A673 (cell line): ENCODE results near the gene ALOXE3. TPM values are rescaled to one million over a fixed set of nuclear protein-coding genes. Genes with fewer than 3 reads are reported as not detected.

Experiments used
- BruUV-seq: library from RNA; stranded (reverse); fragments of 400-500 nt; replicated peaks from 2 replicates; lab custom pipeline; 2021; lab: Mats Ljungman, UMichigan
- CTCF ChIA-PET: fragments of 300-600 bp; sonication (Branson Sonifier 250); formaldehyde crosslinking; loops from one replicate; lab custom pipeline; 2022; ENCODE audit warnings: antibody characterized with exemption; lab: Charles Lee
- POLR2A ChIA-PET: fragments of 300-600 bp; sonication (Branson Sonifier 250); formaldehyde crosslinking; loops from one replicate; lab custom pipeline; 2022; ENCODE audit warnings: antibody characterized with exemption; ENCODE audit not compliant: low non-redundant PET; lab: Charles Lee
- DNase-seq: peaks from one replicate; pipeline ENCODE4 v3.0.0-alpha.2; 2015; ENCODE audit warnings: low spot score
- H3K27ac ChIP-seq: fragments of 200-600 bp; sonication (generic); 2 replicates; pipeline ENCODE4 v1.5.1; 2016; ENCODE audit warnings: mixed run types, low read depth, mild to moderate bottlenecking, mixed read lengths, antibody characterized with exemption, low read length; ENCODE audit not compliant: poor library complexity, severe bottlenecking
- H3K27me3 ChIP-seq: fragments of 200-600 bp; sonication (generic); replicated peaks from 2 replicates; pipeline ENCODE4 v1.6.1; 2017; ENCODE audit warnings: mixed run types, low read depth, mild to moderate bottlenecking, mixed read lengths, antibody characterized with exemption, low read length; ENCODE audit not compliant: insufficient read depth, poor library complexity
- H3K36me3 ChIP-seq: fragments of 200-600 bp; sonication (generic); 2 replicates; pipeline ENCODE4 v1.6.1; 2016; ENCODE audit warnings: mixed run types, mild to moderate bottlenecking, mixed read lengths, antibody characterized with exemption, low read length; ENCODE audit not compliant: insufficient read depth, poor library complexity, severe bottlenecking
- H3K4me1 ChIP-seq: fragments of 200-600 bp; sonication (generic); 2 replicates; pipeline ENCODE4 v1.6.1; 2017; ENCODE audit warnings: mixed run types, mild to moderate bottlenecking, mixed read lengths, antibody characterized with exemption, low read length; ENCODE audit not compliant: insufficient read depth, poor library complexity, severe bottlenecking
- H3K4me3 ChIP-seq: fragments of 200-600 bp; sonication (generic); 2 replicates; pipeline ENCODE4 v1.5.1; 2016; ENCODE audit warnings: low read depth, mixed run types, mild to moderate bottlenecking, mixed read lengths, low read length; ENCODE audit not compliant: poor library complexity, severe bottlenecking
- H3K9me3 ChIP-seq: fragments of 200-600 bp; sonication (generic); 2 replicates; pipeline ENCODE4 v1.6.1; 2016; ENCODE audit warnings: mixed run types, low read depth, mild to moderate bottlenecking, mixed read lengths, antibody characterized with exemption, low read length; ENCODE audit not compliant: poor library complexity, severe bottlenecking
- EZH2 ChIP-seq: fragments of 200-600 bp; sonication (generic); IDR thresholded peaks from 2 replicates; pipeline ENCODE4 v1.6.1; 2017; ENCODE audit warnings: borderline replicate concordance, low read depth, mild to moderate bottlenecking, mixed read lengths, antibody characterized with exemption, low read length; ENCODE audit not compliant: poor library complexity, severe bottlenecking
- intact Hi-C: fragments of 100-400 bp; cut with micrococcal nuclease; formaldehyde crosslinking; loops from one replicate; pipeline ENCODE4 v1.10.0; 2022; ENCODE audit not compliant: unreplicated experiment
- total RNA-seq: library from RNA; stranded (reverse); gene quantifications from 2 replicates; pipeline ENCODE4 v1.2.3, GENCODE V29; 2021
- TF ChIP-seq, protein P1 (sequence below): fragments of 300-800, 200-600 bp; sonication (generic); conservative IDR thresholded peaks from 2 replicates; pipeline ENCODE4 v1.5.1; 2017; ENCODE audit warnings: low read depth, mild to moderate bottlenecking, antibody characterized with exemption, low read length, moderate library complexity, mixed read lengths

ALOXE3 gene
- total RNA-seq, 1 experiment from 2014 or later = not detected

DNA sequence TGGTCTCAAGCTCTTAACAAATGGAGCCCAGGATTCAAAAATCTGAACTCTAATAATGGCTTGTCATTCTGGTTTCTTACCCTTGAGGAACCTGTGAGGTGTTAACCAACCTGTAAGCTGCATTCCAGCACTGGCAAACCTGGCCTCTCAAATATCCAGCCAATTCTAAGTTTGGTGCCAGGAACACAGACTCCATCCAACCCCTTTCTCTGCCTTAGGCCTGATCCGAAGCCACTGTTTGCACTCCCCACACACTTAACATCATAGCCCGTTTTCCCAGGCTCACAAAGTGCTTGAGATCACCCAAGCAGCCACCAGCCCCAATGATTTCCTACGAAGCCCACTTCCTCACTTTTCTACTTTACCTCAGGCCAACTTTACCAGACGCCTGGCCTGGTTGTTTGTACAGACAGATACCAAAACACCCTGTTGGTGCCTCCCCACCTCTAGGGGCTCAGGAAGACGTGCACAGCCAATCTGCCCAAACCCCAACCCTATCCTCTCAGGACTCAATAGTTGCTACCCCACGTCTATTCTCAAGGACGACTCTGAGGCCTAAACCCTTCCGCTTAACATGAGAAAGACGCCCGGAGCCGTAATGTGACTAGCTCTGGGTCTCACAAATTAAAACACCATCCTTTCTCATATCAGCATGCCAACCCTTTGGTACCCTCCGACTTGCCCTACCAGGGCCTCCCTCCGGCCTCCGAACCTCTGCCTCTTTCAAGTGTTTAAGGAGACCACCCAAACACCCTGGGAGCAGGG, 37.1 kb upstream of the ALOXE3 start:
- intact Hi-C loops = no loop called here
- no peaks in the 10 kb centered on the region for H3K9me3 ChIP-seq
- CTCF ChIA-PET = interaction anchor here (0.5 to 0.9 kb wide), 2 partner anchors 33 to 61 kb away, joined by 4 to 5 read pairs; no protein-coding TSS in a partner anchor
- POLR2A ChIA-PET = no interaction called here
- no peak for DNase-seq
- H3K4me3 ChIP-seq = peak overlapping the region; percentile 51
- no peak for TF ChIP-seq EZH2
- TF ChIP-seq, protein P1, sequence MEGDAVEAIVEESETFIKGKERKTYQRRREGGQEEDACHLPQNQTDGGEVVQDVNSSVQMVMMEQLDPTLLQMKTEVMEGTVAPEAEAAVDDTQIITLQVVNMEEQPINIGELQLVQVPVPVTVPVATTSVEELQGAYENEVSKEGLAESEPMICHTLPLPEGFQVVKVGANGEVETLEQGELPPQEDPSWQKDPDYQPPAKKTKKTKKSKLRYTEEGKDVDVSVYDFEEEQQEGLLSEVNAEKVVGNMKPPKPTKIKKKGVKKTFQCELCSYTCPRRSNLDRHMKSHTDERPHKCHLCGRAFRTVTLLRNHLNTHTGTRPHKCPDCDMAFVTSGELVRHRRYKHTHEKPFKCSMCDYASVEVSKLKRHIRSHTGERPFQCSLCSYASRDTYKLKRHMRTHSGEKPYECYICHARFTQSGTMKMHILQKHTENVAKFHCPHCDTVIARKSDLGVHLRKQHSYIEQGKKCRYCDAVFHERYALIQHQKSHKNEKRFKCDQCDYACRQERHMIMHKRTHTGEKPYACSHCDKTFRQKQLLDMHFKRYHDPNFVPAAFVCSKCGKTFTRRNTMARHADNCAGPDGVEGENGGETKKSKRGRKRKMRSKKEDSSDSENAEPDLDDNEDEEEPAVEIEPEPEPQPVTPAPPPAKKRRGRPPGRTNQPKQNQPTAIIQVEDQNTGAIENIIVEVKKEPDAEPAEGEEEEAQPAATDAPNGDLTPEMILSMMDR = no peak
- H3K27me3 ChIP-seq = no peaks in the 10 kb centered on the region
- BruUV-seq = no TSS peak
- H3K36me3 ChIP-seq = peaks cover 13% of the 10 kb centered on the region
- H3K27ac ChIP-seq = peak overlapping the region; percentile 97
- peaks cover 43% of the 10 kb centered on the region for H3K4me1 ChIP-seq

DNA sequence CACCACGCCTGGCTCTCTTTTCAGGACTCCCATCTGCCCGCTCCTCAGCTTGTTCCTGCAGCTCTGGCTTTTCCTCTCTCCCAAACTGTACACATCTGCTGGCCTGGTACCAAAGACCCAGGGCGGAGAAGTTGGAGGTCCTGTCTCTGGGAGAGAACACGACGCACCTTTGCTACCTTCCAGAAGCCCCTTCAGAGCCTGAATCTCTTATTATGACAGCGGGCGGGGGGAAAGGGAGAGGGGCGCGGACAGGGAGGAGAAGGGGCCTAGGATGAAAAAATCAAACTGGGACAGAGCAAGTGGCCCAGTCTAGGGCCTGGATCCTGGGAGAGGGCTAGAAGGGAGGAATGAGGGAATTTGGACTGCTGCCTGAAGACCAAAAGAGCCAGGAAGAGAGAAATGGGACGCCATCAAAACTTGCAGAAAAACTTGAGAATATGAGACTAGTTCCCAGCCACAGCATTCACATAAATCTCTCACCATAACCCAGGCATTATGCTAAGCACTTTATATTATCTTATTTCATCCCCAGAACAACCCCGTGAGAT, 36.4 kb upstream of the ALOXE3 start:
- H3K27me3 ChIP-seq = no peaks in the 10 kb centered on the region
- H3K4me1 ChIP-seq = peaks cover 43% of the 10 kb centered on the region
- H3K36me3 ChIP-seq = peaks cover 16% of the 10 kb centered on the region
- ChIA-PET CTCF (no interaction called here), POLR2A (no interaction called here)
- TF ChIP-seq EZH2 = no peak
- TF ChIP-seq, protein P1 = no peak
- intact Hi-C loops = loop anchor here (1.0 kb wide), 1 partner anchor 19 kb away; no protein-coding TSS in a partner anchor
- H3K27ac ChIP-seq = peak overlapping the region; percentile 97
- H3K4me3 ChIP-seq = peak overlapping the region; percentile 51
- no peak for DNase-seq
- H3K9me3 ChIP-seq = no peaks in the 10 kb centered on the region
- BruUV-seq = no TSS peak

DNA sequence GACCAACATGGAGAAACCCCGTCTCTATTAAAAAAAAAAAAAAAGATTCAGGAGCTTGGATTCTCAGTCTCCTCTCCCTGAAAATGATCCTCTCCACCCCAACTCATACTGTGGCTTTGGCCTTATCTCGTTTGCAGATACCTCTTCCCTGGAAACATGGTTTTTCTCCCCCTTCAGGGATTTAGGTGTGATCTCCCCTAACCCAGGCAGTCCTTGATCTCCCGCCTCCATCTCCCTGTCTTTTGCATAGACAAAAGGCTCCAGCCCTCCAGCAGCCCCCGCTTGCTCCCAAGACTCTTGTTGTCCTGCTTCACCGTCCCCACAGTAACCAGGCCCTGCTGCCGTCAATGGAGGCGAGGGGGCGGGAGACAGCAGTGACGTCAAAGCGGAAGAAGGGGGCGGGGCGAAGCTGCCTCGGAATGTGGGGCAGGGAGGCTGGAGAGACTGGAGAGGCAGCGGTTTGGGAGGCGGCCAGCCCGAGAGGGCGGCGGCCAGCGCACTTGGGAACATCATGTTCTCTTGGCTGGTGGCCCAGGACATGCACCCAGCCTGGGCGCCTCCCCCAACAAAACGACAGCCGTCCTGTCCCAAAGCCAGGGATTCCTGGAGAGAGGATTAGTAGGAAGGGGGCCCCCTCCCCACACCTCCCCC, 35.8 kb upstream of the ALOXE3 start:
- H3K27me3 ChIP-seq = no peaks in the 10 kb centered on the region
- peak overlapping the region; percentile 51 for H3K4me3 ChIP-seq
- H3K9me3 ChIP-seq = no peaks in the 10 kb centered on the region
- H3K4me1 ChIP-seq = peaks cover 43% of the 10 kb centered on the region
- peaks cover 18% of the 10 kb centered on the region for H3K36me3 ChIP-seq
- BruUV-seq = no TSS peak
- DNase-seq = peak; percentile 97
- peak overlapping the region; percentile 97 for H3K27ac ChIP-seq
- ChIA-PET CTCF (no interaction called here), POLR2A (no interaction called here)
- TF ChIP-seq EZH2 = no peak
- TF ChIP-seq, protein P1 = no peak
- intact Hi-C loops = loop anchor here (1.0 kb wide), 1 partner anchor 19 kb away; no protein-coding TSS in a partner anchor
